ENCODE results near the gene PDE4D.

GRCh38 chr5:59218424-59219045 is 675.0 kb downstream of the PDE4D start:
- TF ChIP-seq POLR2AphosphoS5 (IDR thresholded peaks at IDR 0.05; ENCODE audit: low read depth, low read length) (no peak), TAF1 (IDR thresholded peaks at IDR 0.05; ENCODE audit: borderline replicate concordance, insufficient read depth, low read length) (no peak), REST (IDR thresholded peaks at IDR 0.05; ENCODE audit: insufficient read depth in 1 of 2, low read depth in 2 of 2, low read length in 2 of 2) (no peak), SIN3A (IDR thresholded peaks at IDR 0.05; ENCODE audit: borderline replicate concordance, insufficient read depth, low read length) (no peak)
